HepG2 (cell line): Measurements from ENCODE around the gene ABHD12. TPM values are rescaled to one million over a fixed set of nuclear protein-coding genes. Genes with fewer than 3 reads are reported as not detected.

Source experiments
- ATAD3A ChIP-seq: sonication (generic); formaldehyde crosslinking; IDR thresholded peaks from 2 replicates; pipeline ENCODE4 v1.4.0; 2020; ENCODE audit warnings: missing genetic modification reagents
- CCDC6 ChIP-seq: sonication (generic); formaldehyde crosslinking; IDR thresholded peaks from 2 replicates; pipeline ENCODE4 v1.8.1; 2022; ENCODE audit warnings: mild to moderate bottlenecking, missing genetic modification reagents, moderate library complexity
- FIP1L1 ChIP-seq: fragments of 200-400 bp; formaldehyde crosslinking; IDR thresholded peaks from 2 replicates; pipeline ENCODE4 v1.6.1; 2018; ENCODE audit warnings: low read depth, mild to moderate bottlenecking, low read length, moderate library complexity, borderline replicate concordance; ENCODE audit not compliant: insufficient read depth
- HCFC1 ChIP-seq: fragments of 150-350 bp; IDR thresholded peaks from 2 replicates; pipeline ENCODE4 v1.6.1; 2014; ENCODE audit warnings: low read depth, low read length
- HIVEP1 ChIP-seq: sonication (generic); formaldehyde crosslinking; IDR thresholded peaks from 2 replicates; pipeline ENCODE4 v1.4.0; 2020; ENCODE audit warnings: mild to moderate bottlenecking, missing genetic modification reagents
- JDP2 ChIP-seq: sonication (generic); formaldehyde crosslinking; IDR thresholded peaks from 2 replicates; pipeline ENCODE4 v1.8.1; 2022; ENCODE audit warnings: missing genetic modification reagents, borderline replicate concordance
- KDM4B ChIP-seq: sonication (generic); formaldehyde crosslinking; IDR thresholded peaks from 2 replicates; pipeline ENCODE4 v1.4.0; 2020; ENCODE audit warnings: missing genetic modification reagents
- PHF5A ChIP-seq: IDR thresholded peaks from one replicate; pipeline ENCODE4 v1.6.1; 2018; ENCODE audit warnings: low read depth, missing genetic modification reagents; ENCODE audit not compliant: unreplicated experiment
- POLR2AphosphoS5 ChIP-seq: IDR thresholded peaks from 2 replicates; pipeline ENCODE4 v1.6.1; 2012; ENCODE audit warnings: low read depth, low read length
- REL ChIP-seq: sonication (generic); formaldehyde crosslinking; conservative IDR thresholded peaks from 2 replicates; pipeline ENCODE4 v1.8.0; 2022; ENCODE audit warnings: mild to moderate bottlenecking, missing genetic modification reagents, moderate library complexity
- RNF2 ChIP-seq: fragments of 450-650 bp; conservative IDR thresholded peaks from 2 replicates; pipeline ENCODE4 v1.6.1; 2016; ENCODE audit warnings: low read depth
- SMYD3 ChIP-seq: sonication (generic); formaldehyde crosslinking; IDR thresholded peaks from 2 replicates; pipeline ENCODE4 v1.8.1; 2023; ENCODE audit warnings: mild to moderate bottlenecking, missing genetic modification reagents
- ZNF260 ChIP-seq: sonication (generic); formaldehyde crosslinking; IDR thresholded peaks from 2 replicates; pipeline ENCODE4 v1.4.0; 2020; ENCODE audit warnings: missing genetic modification reagents, low read depth, mild to moderate bottlenecking, borderline replicate concordance
- ZNF44 ChIP-seq: sonication (generic); formaldehyde crosslinking; IDR thresholded peaks from 2 replicates; pipeline ENCODE4 v1.5.1; 2020; ENCODE audit warnings: mild to moderate bottlenecking, missing genetic modification reagents
- polyA plus RNA-seq, 8 experiments: library from polyadenylated mRNA; depleted of rRNA in 3 of 8; stranded (reverse) in 7 of 8; unstranded in 1 of 8; fragments of >200 nt; fragmentation: Illumina TruSeq in 4 of 8; extraction: Trizol in 4 of 8; gene quantifications; 2 replicates each; pipeline versions ENCODE4 v1.2.1 to v1.2.3, GENCODE V29; 2011 to 2016; ENCODE audit warnings: low read depth in 4 of 8, missing spikeins in 1 of 8, mixed read lengths in 1 of 8; ENCODE audit not compliant: insufficient read depth in 1 of 8
- total RNA-seq, 5 experiments: library from RNA; depleted of rRNA; stranded (reverse); fragments of >200 nt; fragmentation: Illumina TruSeq; extraction: Trizol; gene quantifications; 2 replicates each; pipeline ENCODE4 v1.2.3, GENCODE V29; 2016; ENCODE audit warnings: low read depth in 1 of 5
- TF ChIP-seq, protein P1 (sequence below): sonication (generic); formaldehyde crosslinking; IDR thresholded peaks from 2 replicates; pipeline ENCODE4 v1.5.0; 2020; ENCODE audit warnings: missing genetic modification reagents
- TF ChIP-seq, protein P2 (sequence below): sonication (generic); formaldehyde crosslinking; IDR thresholded peaks from 2 replicates; pipeline ENCODE4 v1.4.0; 2020; ENCODE audit warnings: missing genetic modification reagents, borderline replicate concordance
- TF ChIP-seq, protein P3 (sequence below): sonication (generic); formaldehyde crosslinking; IDR thresholded peaks from 2 replicates; pipeline ENCODE4 v1.4.0; 2020; ENCODE audit warnings: mild to moderate bottlenecking, missing genetic modification reagents
- TF ChIP-seq, protein P4 (sequence below): sonication (generic); formaldehyde crosslinking; IDR thresholded peaks from 2 replicates; pipeline ENCODE4 v1.4.0; 2020; ENCODE audit warnings: mild to moderate bottlenecking, low read depth, missing genetic modification reagents

The ABHD12 gene
- total and polyA plus RNA-seq, 2 of the 13 experiments (the other 11 are each of a cell fraction or from before 2014, with no cell fraction given): 23.5 to 72.1 TPM

DNA sequence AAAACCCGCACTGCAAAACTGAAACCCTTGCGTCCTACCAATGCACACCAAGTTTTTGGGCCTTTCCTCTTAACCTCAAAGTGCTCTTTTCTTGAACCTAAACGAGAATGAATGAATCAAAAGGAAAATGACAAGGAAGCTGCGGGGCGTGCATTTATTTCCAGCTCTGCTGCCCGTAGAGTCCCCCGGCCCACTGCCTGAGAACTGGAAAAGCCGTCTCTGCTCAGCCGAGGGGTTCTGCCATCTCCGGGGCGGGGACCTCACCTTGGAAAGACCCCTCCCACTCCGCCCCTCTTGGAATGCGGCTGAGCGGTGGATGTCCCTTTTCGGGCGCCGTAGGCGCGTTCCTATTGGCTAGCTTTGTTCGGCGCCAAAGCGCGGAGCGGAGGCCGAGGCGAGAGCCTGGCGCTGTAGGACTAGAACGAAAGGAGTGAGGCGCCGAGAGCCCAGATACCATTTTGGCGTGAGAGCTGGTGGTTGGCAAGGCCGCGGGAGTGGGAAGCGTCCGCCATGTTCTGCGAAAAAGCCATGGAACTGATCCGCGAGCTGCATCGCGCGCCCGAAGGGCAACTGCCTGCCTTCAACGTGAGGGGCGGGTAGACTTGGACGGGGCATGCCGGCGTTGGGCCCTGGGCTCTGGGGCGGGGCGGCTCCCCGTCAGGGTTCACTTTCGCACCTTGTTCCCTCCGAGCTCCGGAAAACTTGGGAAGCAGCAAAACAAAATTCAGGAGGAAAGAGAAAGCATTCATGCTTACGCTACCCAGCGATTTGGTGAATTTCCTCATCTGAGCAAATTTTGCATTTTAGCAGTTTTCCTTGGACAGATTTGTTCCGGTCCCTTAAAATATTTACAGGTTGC lies 16.9 kb upstream of the ABHD12 start, which contains the start of gene GINS1 (continued):
- TF ChIP-seq, protein P1, sequence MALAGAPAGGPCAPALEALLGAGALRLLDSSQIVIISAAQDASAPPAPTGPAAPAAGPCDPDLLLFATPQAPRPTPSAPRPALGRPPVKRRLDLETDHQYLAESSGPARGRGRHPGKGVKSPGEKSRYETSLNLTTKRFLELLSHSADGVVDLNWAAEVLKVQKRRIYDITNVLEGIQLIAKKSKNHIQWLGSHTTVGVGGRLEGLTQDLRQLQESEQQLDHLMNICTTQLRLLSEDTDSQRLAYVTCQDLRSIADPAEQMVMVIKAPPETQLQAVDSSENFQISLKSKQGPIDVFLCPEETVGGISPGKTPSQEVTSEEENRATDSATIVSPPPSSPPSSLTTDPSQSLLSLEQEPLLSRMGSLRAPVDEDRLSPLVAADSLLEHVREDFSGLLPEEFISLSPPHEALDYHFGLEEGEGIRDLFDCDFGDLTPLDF (CRISPR knock-in tag): peak; percentile 100
- TF ChIP-seq KDM4B (CRISPR knock-in tag) (peak; percentile 83; the same call in 1 of the 2 replicates), HIVEP1 (CRISPR knock-in tag) (peak; percentile 99), CCDC6 (CRISPR knock-in tag) (peak; percentile 99), REL (CRISPR knock-in tag) (peak; percentile 99), PHF5A (CRISPR knock-in tag) (peak; percentile 9), ZNF44 (CRISPR knock-in tag) (peak; percentile 98), HCFC1 (peak; percentile 58), ATAD3A (CRISPR knock-in tag) (peak; percentile 86; the same call in 1 of the 2 replicates), RNF2 (peak; percentile 98), POLR2AphosphoS5 (peak; percentile 93), JDP2 (peak; percentile 95; the same call in 1 of the 2 replicates), SMYD3 (CRISPR knock-in tag) (peak; percentile 100), ZNF260 (0 out of 2 replicates have a peak, but pooled peaks have one; percentile 44), FIP1L1 (no peak)
- TF ChIP-seq, protein P2, sequence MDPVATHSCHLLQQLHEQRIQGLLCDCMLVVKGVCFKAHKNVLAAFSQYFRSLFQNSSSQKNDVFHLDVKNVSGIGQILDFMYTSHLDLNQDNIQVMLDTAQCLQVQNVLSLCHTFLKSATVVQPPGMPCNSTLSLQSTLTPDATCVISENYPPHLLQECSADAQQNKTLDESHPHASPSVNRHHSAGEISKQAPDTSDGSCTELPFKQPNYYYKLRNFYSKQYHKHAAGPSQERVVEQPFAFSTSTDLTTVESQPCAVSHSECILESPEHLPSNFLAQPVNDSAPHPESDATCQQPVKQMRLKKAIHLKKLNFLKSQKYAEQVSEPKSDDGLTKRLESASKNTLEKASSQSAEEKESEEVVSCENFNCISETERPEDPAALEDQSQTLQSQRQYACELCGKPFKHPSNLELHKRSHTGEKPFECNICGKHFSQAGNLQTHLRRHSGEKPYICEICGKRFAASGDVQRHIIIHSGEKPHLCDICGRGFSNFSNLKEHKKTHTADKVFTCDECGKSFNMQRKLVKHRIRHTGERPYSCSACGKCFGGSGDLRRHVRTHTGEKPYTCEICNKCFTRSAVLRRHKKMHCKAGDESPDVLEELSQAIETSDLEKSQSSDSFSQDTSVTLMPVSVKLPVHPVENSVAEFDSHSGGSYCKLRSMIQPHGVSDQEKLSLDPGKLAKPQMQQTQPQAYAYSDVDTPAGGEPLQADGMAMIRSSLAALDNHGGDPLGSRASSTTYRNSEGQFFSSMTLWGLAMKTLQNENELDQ: no peak
- TF ChIP-seq, protein P3, sequence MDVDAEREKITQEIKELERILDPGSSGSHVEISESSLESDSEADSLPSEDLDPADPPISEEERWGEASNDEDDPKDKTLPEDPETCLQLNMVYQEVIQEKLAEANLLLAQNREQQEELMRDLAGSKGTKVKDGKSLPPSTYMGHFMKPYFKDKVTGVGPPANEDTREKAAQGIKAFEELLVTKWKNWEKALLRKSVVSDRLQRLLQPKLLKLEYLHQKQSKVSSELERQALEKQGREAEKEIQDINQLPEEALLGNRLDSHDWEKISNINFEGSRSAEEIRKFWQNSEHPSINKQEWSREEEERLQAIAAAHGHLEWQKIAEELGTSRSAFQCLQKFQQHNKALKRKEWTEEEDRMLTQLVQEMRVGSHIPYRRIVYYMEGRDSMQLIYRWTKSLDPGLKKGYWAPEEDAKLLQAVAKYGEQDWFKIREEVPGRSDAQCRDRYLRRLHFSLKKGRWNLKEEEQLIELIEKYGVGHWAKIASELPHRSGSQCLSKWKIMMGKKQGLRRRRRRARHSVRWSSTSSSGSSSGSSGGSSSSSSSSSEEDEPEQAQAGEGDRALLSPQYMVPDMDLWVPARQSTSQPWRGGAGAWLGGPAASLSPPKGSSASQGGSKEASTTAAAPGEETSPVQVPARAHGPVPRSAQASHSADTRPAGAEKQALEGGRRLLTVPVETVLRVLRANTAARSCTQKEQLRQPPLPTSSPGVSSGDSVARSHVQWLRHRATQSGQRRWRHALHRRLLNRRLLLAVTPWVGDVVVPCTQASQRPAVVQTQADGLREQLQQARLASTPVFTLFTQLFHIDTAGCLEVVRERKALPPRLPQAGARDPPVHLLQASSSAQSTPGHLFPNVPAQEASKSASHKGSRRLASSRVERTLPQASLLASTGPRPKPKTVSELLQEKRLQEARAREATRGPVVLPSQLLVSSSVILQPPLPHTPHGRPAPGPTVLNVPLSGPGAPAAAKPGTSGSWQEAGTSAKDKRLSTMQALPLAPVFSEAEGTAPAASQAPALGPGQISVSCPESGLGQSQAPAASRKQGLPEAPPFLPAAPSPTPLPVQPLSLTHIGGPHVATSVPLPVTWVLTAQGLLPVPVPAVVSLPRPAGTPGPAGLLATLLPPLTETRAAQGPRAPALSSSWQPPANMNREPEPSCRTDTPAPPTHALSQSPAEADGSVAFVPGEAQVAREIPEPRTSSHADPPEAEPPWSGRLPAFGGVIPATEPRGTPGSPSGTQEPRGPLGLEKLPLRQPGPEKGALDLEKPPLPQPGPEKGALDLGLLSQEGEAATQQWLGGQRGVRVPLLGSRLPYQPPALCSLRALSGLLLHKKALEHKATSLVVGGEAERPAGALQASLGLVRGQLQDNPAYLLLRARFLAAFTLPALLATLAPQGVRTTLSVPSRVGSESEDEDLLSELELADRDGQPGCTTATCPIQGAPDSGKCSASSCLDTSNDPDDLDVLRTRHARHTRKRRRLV: peak; percentile 86
- TF ChIP-seq, protein P4, sequence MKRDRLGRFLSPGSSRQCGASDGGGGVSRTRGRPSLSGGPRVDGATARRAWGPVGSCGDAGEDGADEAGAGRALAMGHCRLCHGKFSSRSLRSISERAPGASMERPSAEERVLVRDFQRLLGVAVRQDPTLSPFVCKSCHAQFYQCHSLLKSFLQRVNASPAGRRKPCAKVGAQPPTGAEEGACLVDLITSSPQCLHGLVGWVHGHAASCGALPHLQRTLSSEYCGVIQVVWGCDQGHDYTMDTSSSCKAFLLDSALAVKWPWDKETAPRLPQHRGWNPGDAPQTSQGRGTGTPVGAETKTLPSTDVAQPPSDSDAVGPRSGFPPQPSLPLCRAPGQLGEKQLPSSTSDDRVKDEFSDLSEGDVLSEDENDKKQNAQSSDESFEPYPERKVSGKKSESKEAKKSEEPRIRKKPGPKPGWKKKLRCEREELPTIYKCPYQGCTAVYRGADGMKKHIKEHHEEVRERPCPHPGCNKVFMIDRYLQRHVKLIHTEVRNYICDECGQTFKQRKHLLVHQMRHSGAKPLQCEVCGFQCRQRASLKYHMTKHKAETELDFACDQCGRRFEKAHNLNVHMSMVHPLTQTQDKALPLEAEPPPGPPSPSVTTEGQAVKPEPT (CRISPR knock-in tag): peak; percentile 99
